Left ventricle myocardium superior (tissue), 1 donor: ENCODE results near the gene DYTN. TPM values are rescaled to one million over a fixed set of nuclear protein-coding genes. Genes with fewer than 3 reads are reported as not detected.

Experiments
- ATAC-seq: fragments of 200-7000 bp; cut with Tn5 transposase; one replicate; pipeline ENCODE4 v1.9.1; 2020; ENCODE audit warnings: mild to moderate bottlenecking, moderate library complexity
- DNase-seq: peaks from one replicate; pipeline ENCODE4 v3.0.0-alpha.2; 2020
- intact Hi-C: fragments of 100-400 bp; cut with micrococcal nuclease; formaldehyde crosslinking; loops from one replicate; pipeline ENCODE4 v1.11.0; 2022
- total RNA-seq: library from RNA; stranded (reverse); fragmentation: NEBNext Ultra II Directional; extraction: Animal tissue kit (Norgen Biotek cat#: 25700); gene quantifications from one replicate; pipeline ENCODE4 v1.2.1, GENCODE V29; 2021
- donor health status: DM: no; HTN: yes; CAD: no; lungs with severe emphysema.

The DYTN gene
- total RNA-seq, 1 donor from 2014 or later, result not detected

DNA sequence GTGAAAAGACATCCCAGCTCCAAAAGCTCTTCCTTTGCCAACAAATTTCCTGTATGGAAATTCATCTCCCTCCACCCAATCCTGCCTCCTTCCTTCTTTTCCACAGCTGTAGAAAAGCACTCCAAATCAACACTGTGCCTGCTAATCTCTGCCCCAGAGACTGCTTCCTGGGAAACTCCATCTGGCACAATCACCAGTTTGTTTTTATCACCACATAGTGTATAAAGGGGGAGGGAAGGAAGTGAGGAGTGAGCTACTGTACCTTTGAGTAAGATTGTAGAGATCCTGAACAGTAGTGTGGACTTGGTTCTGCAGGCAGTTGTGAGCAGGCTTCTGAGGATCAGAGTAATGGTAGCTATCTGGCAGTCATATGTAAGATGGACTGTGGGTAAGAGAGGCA lies 90.6 kb downstream of the DYTN start:
- intact Hi-C loops, result no loop called here
- ATAC-seq (no peak), DNase-seq (no peak)

DNA sequence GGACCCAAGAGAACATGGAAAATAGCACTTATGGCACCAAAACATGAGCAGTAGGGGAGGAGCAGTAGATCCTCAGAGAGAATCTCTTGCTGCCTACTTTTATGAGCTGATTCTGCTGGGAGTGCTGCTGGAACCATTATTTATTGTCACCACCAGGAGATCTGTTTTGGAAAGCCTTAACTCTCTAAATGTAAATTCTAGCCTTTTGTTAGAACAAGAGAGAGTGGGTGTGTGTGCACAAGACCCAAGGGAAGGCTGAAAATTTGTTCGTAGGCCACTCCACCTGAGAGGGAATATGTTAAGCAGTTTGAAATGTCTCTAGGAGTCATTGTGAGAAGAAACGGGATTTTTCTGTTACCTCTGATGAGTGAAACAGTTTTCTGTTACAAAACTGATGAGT lies 92.1 kb downstream of the DYTN start:
- intact Hi-C loops, result no loop called here
- no peak for ATAC-seq
- no peak for DNase-seq

- intact Hi-C loops, result no loop called here
- ATAC-seq, result no peak
- no peak for DNase-seq
Measured at GRCh38 chr2:206619011-206619410, 99.2 kb downstream of the DYTN start.

GRCh38 chr2:206616151-206616550 lies 102.0 kb downstream of the DYTN start:
- ATAC-seq, result no peak
- DNase-seq, result no peak
- intact Hi-C loops, result no loop called here

DNA sequence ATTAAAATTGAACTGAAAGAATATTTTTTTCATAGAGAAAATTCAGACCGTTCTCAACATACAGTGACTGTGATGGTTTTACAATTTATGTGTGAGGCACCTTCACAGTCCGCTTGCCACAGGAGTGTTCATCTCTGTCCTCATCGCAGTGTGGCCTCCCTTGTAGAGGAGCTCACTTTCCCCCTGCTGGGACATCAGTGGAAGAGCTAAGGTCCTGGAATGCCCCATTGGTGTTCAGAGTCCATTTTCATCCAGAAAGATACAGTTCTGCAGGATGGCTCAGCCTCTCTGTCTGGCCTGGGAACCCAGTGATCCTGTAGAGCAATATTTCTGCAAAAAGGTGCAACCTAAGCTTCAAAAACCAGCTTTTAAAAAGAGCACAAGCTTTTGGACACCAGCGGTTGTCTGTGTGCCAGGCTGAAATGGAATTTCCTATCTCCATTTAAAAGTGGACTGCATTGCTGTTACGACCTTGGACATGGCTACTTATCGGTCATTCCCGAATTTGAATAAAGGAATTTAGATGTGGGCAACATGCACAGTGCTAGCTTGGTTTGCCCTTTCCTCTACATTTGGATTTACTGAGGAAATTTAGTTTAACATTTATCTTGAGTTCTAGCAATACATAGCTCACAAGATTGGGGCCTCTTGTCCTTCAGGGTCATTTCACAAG lies 102.6 kb downstream of the DYTN start:
- intact Hi-C loops, result no loop called here
- no peak for DNase-seq
- ATAC-seq, result peak; percentile 71

DNA sequence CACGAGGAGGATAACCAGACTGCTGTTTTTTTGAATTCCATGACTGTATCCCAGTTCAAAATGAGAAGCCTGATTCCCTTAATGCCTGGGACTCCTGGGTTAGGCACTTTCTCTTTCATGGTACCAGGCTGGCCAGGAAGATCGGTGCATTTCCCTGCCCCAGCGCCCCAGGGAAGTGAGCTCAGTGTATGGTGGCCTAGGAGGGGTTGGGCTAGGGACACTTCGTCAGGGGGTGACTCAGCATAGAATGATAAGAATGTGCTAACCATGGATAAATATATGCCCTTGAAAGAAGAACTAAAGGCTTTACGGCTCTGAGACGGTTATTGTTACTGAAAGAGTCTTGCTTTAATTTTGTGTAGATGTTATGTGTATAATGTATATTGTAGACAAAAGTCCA lies 103.4 kb downstream of the DYTN start:
- ATAC-seq (peak; percentile 47), DNase-seq (no peak)
- intact Hi-C loops, result no loop called here

DNA sequence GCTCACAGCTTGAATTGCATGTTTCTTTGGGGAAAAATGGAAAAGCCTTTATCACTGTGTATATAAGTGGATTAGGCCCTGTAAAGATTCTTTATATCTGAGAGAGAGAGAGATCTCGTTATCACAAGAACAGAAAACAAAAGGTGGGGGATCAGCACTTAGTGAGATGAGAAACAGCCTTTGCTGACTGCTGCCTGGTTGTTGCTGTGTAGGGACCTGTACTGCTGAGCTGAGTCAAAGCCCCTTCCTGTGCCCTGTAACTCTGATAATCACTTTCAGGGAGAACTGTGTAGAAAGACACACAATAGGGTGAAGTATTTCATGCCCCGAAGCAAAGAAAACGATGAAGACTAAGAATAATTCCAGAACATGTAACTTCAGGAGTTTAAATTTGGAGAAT lies 106.5 kb downstream of the DYTN start:
- ATAC-seq (no peak), DNase-seq (no peak)
- intact Hi-C loops, result no loop called here

DNA sequence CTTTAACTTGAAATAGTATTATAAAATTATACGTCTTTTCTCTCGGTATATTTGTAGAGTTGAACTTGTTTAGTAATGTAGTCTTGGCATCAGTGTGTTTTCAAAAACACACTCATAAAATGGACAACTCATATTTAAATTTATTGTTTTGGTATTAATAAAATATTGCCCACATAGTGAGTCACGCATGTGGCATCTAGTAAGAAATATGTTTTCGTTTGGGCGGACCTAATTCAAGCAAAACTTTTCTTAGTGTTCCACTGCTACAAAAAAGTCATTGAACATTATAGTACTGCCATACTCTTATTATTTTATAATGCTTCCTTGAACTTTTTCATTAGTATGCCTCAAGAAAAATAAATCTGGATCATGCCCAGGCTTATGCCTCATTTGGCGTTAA lies 107.0 kb downstream of the DYTN start:
- ATAC-seq (no peak), DNase-seq (no peak)
- intact Hi-C loops, result no loop called here

DNA sequence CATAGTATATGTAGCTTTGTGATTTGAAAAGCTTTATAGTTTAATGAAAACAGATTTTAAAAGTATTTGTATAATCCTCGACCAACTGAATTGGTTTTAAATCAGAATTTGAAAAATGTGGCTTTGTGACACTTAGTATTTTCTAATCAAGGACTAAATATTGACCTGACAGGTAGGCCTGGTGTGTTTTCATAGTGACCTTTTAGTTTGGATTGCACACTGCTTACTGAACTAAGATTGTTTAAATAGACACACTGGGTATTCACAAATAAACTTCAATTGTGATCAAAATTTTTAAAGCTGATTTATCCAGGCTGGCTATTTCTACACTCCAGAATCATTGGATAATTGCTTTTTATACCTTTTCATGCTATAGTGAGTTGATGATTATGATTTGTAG lies 107.7 kb downstream of the DYTN start:
- intact Hi-C loops, result no loop called here
- DNase-seq, result no peak
- no peak for ATAC-seq

GRCh38 chr2:206603243-206603642 lies 115.0 kb downstream of the DYTN start:
- ATAC-seq, result no peak
- DNase-seq, result no peak
- intact Hi-C loops, result no loop called here

Other genes starting within 250 kb of the DYTN start
- 2.0 TPM for gene FAM237A, start 75.9 kb downstream of the DYTN start, total RNA-seq
- gene MDH1B, start 46.9 kb upstream of the DYTN start, total RNA-seq, result 1.0 TPM
- 40.5 TPM for gene FASTKD2, start 47.2 kb upstream of the DYTN start, total RNA-seq
- 0.27 TPM for gene CPO, start 221.1 kb upstream of the DYTN start, total RNA-seq